Uterus (tissue), 4 donors: Measurements from ENCODE around the gene ZNF490. TPM values are rescaled to one million over a fixed set of nuclear protein-coding genes. Genes with fewer than 3 reads are reported as not detected.
A peak's percentile ranks its signal among the peaks of the same experiment; 100 is the strongest.

ENCODE experiments used
- DNase-seq, 2 donors: peaks; one replicate each; pipeline ENCODE4 v3.0.0-alpha.2; 2019 to 2020
- H3K27ac ChIP-seq, 2 donors: fragments of 200-600 bp; sonication (generic); 1 replicate in 1 of 2; 2 replicates in 1 of 2; pipeline ENCODE4 v1.5.1; 2016 to 2018
- H3K27me3 ChIP-seq, 2 donors: fragments of 200-600 bp; sonication (generic); one replicate each; pipeline ENCODE4 v1.5.1; 2018 to 2019; ENCODE audit warnings: control low read depth in 1 of 2
- H3K36me3 ChIP-seq, 2 donors: fragments of 200-600 bp; sonication (generic); one replicate each; pipeline ENCODE4 v1.5.1; 2019; ENCODE audit warnings: control low read depth in 1 of 2
- H3K4me1 ChIP-seq, 2 donors: fragments of 200-600 bp; sonication (generic); one replicate each; pipeline ENCODE4 v1.5.1; 2018 to 2019; ENCODE audit warnings: control low read depth in 1 of 2
- H3K4me3 ChIP-seq, 2 donors: fragments of 200-600 bp; sonication (generic); 1 replicate in 1 of 2; 2 replicates in 1 of 2; pipeline ENCODE4 v1.5.1; 2018 to 2019; ENCODE audit warnings: mild to moderate bottlenecking in 1 of 2
- H3K9me3 ChIP-seq, 2 donors: fragments of 200-600 bp; sonication (generic); one replicate each; pipeline ENCODE4 v1.5.1; 2019; ENCODE audit warnings: control low read depth in 1 of 2
- CTCF ChIP-seq, 4 experiments: fragments of 200-600 bp in 2 of 4; fragments of 450-650 bp in 2 of 4; sonication (generic) in 2 of 4; IDR thresholded peaks; one replicate each; pipeline ENCODE4 v1.5.1; 2016 to 2019; ENCODE audit warnings: antibody characterized with exemption in 4 of 4, mild to moderate bottlenecking in 2 of 4, moderate library complexity in 1 of 4
- POLR2A ChIP-seq, 2 donors: fragments of 450-650 bp; IDR thresholded peaks; one replicate each; pipeline ENCODE4 v1.6.1; 2016; ENCODE audit warnings: antibody characterized with exemption in 2 of 2, mild to moderate bottlenecking in 1 of 2, moderate library complexity in 1 of 2
- intact Hi-C: fragments of 100-400 bp; cut with DNase I; formaldehyde crosslinking; loops from one replicate; pipeline ENCODE4 v1.15.1; 2023; ENCODE audit warnings: low total_unique reads
- total RNA-seq, 4 donors: library from RNA; depleted of rRNA in 3 of 4; stranded (reverse); fragments of >200 nt in 3 of 4; gene quantifications; one replicate each; pipeline versions ENCODE4 v1.1.0 to v1.2.4, GENCODE V29; 2014 to 2023
- donor health status: DM: yes; HTN: yes; CAD: no.

The ZNF490 gene
- total RNA-seq, result 10 to 100 TPM in 2 of 4 donors, 1 to 10 TPM in 1, under 1 TPM in 1; 0.59 to 15.4 (median 8.1) TPM

GRCh38 chr19:12610540-12611360, at the start of gene ZNF490, which contains the start of gene ZNF791:
Gene ZNF490 (minus strand): TSS chr19:12610813. CDS start chr19:12610680, 133 bp downstream.
Gene ZNF791 (plus strand): TSS chr19:12610920. CDS start chr19:12611080, 160 bp downstream.
- TF ChIP-seq CTCF (IDR thresholded peaks at IDR 0.05) (peak in 2 of 4 experiments; percentile 6 to 19), POLR2A (IDR thresholded peaks at IDR 0.05) (peak; percentile 78 to 92)
- Histone ChIP-seq H3K4me3 (peak within 1 kb of the TSS; percentile 83 to 97), H3K9me3 (no peaks in the 10 kb centered on the region), H3K27me3 (no peaks in the 10 kb centered on the region), H3K36me3 (no peaks in the 10 kb centered on the region), H3K4me1 (peaks cover 0 to 4% of the 10 kb centered on the region in 2 donors), H3K27ac (peak within 1 kb of the TSS; percentile 94 to 99)
- intact Hi-C loops, result no loop called here
- peak; percentile 98 to 99 for DNase-seq

GRCh38 chr19:12657966-12658365, 47.4 kb upstream of the ZNF490 start:
- Histone ChIP-seq H3K27me3 (no peaks in the 10 kb centered on the region), H3K27ac (no peak overlapping the region), H3K4me3 (no peak overlapping the region), H3K9me3 (no peaks in the 10 kb centered on the region), H3K36me3 (no peaks in the 10 kb centered on the region), H3K4me1 (no peaks in the 10 kb centered on the region)
- intact Hi-C loops, result no loop called here
- no peak for DNase-seq
- no peak for TF ChIP-seq CTCF (IDR thresholded peaks at IDR 0.05)
- no peak for TF ChIP-seq POLR2A (IDR thresholded peaks at IDR 0.05)

GRCh38 chr19:12656899-12657571, 46.4 kb upstream of the ZNF490 start:
- no peaks in the 10 kb centered on the region for H3K27me3 ChIP-seq
- no peaks in the 10 kb centered on the region for H3K4me1 ChIP-seq
- H3K4me3 ChIP-seq, result no peak overlapping the region
- intact Hi-C loops, result no loop called here
- H3K36me3 ChIP-seq, result no peaks in the 10 kb centered on the region
- no peaks in the 10 kb centered on the region for H3K9me3 ChIP-seq
- TF ChIP-seq CTCF (IDR thresholded peaks at IDR 0.05) (no peak), POLR2A (IDR thresholded peaks at IDR 0.05) (no peak)
- H3K27ac ChIP-seq, result no peak overlapping the region
- DNase-seq, result no peak

- Histone ChIP-seq H3K4me3 (no peak overlapping the region), H3K36me3 (no peaks in the 10 kb centered on the region), H3K4me1 (no peaks in the 10 kb centered on the region), H3K27ac (no peak overlapping the region), H3K27me3 (no peaks in the 10 kb centered on the region), H3K9me3 (no peaks in the 10 kb centered on the region)
- no peak for TF ChIP-seq CTCF (IDR thresholded peaks at IDR 0.05)
- TF ChIP-seq POLR2A (IDR thresholded peaks at IDR 0.05), result no peak
- no peak for DNase-seq
- intact Hi-C loops, result no loop called here
Observed at GRCh38 chr19:12655546-12655945, 44.9 kb upstream of the ZNF490 start.

GRCh38 chr19:12652219-12652618, 41.6 kb upstream of the ZNF490 start:
- Histone ChIP-seq H3K9me3 (no peaks in the 10 kb centered on the region), H3K27me3 (no peaks in the 10 kb centered on the region), H3K36me3 (no peaks in the 10 kb centered on the region), H3K4me1 (peaks cover 0 to 9% of the 10 kb centered on the region in 2 donors), H3K4me3 (no peak overlapping the region), H3K27ac (no peak overlapping the region)
- intact Hi-C loops, result no loop called here
- TF ChIP-seq POLR2A (IDR thresholded peaks at IDR 0.05) (no peak), CTCF (IDR thresholded peaks at IDR 0.05) (no peak)
- no peak for DNase-seq
